ENCODE results near the gene NKAIN1.
"Not testable (repeated sequence)": the region's sequence is repeated elsewhere in the genome, so short reads cannot be mapped to it uniquely, and the experiment has no call there.

Gene NKAIN1

GRCh38 chr1:31198600-31198999, 41.1 kb downstream of the NKAIN1 start:
- no peak for DNase-seq (ENCODE audit: low read depth in 4 of 4, low spot score in 1 of 4)

- no peak for DNase-seq (ENCODE audit: low read depth in 4 of 4, low spot score in 1 of 4)
Observed at GRCh38 chr1:31198150-31198549, 41.5 kb downstream of the NKAIN1 start.

- no peak for DNase-seq (ENCODE audit: low read depth in 4 of 4, low spot score in 1 of 4)
Observed at GRCh38 chr1:31196685-31197084, 43.0 kb downstream of the NKAIN1 start.

GRCh38 chr1:31195267-31195666, 44.4 kb downstream of the NKAIN1 start:
- not testable (repeated sequence) for DNase-seq (ENCODE audit: low read depth in 4 of 4, low spot score in 1 of 4)

GRCh38 chr1:31193729-31194128, 46.0 kb downstream of the NKAIN1 start:
- DNase-seq (ENCODE audit: low read depth in 4 of 4, low spot score in 1 of 4) = no peak

- no peak for DNase-seq (ENCODE audit: low read depth in 4 of 4, low spot score in 1 of 4)
Observed at GRCh38 chr1:31191281-31191680, 48.4 kb downstream of the NKAIN1 start.

- DNase-seq (ENCODE audit: low read depth in 4 of 4, low spot score in 1 of 4) = no peak
Observed at GRCh38 chr1:31189696-31190674, 49.7 kb downstream of the NKAIN1 start.

- DNase-seq (ENCODE audit: low read depth in 4 of 4, low spot score in 1 of 4) = no peak
Observed at GRCh38 chr1:31183927-31184554, 55.6 kb downstream of the NKAIN1 start.

- DNase-seq (ENCODE audit: low read depth in 4 of 4, low spot score in 1 of 4) = no peak
Observed at GRCh38 chr1:31183126-31183525, 56.6 kb downstream of the NKAIN1 start.

- DNase-seq (ENCODE audit: low read depth in 4 of 4, low spot score in 1 of 4) = peak in 3 of 4 experiments; percentile 17 to 34 (median 21)
Observed at GRCh38 chr1:31182352-31182751, 57.3 kb downstream of the NKAIN1 start.

GRCh38 chr1:31181515-31182343, 58.0 kb downstream of the NKAIN1 start:
- DNase-seq (ENCODE audit: low read depth in 4 of 4, low spot score in 1 of 4) = peak in 2 of 4 experiments; percentile 26 to 39

- DNase-seq (ENCODE audit: low read depth in 4 of 4, low spot score in 1 of 4) = no peak
Observed at GRCh38 chr1:31180338-31180737, 59.3 kb downstream of the NKAIN1 start.

- DNase-seq (ENCODE audit: low read depth in 4 of 4, low spot score in 1 of 4) = not testable (repeated sequence)
Observed at GRCh38 chr1:31176291-31176690, 63.4 kb downstream of the NKAIN1 start.

- DNase-seq (ENCODE audit: low read depth in 4 of 4, low spot score in 1 of 4) = no peak
Observed at GRCh38 chr1:31170486-31170735, 69.3 kb downstream of the NKAIN1 start.

- DNase-seq (ENCODE audit: low read depth in 4 of 4, low spot score in 1 of 4) = no peak
Observed at GRCh38 chr1:31166462-31166861, 73.2 kb downstream of the NKAIN1 start.

- DNase-seq (ENCODE audit: low read depth in 4 of 4, low spot score in 1 of 4) = no peak
Observed at GRCh38 chr1:31164291-31164690, 75.4 kb downstream of the NKAIN1 start.

- no peak for DNase-seq (ENCODE audit: low read depth in 4 of 4, low spot score in 1 of 4)
Observed at GRCh38 chr1:31163866-31164265, 75.8 kb downstream of the NKAIN1 start.

- no peak for DNase-seq (ENCODE audit: low read depth in 4 of 4, low spot score in 1 of 4)
Observed at GRCh38 chr1:31161571-31161970, 78.1 kb downstream of the NKAIN1 start.

GRCh38 chr1:31159869-31160611, 79.6 kb downstream of the NKAIN1 start:
- no peak for DNase-seq (ENCODE audit: low read depth in 4 of 4, low spot score in 1 of 4)

GRCh38 chr1:31159323-31159722, 80.4 kb downstream of the NKAIN1 start:
- DNase-seq (ENCODE audit: low read depth in 4 of 4, low spot score in 1 of 4) = no peak

GRCh38 chr1:31155216-31155806, 84.4 kb downstream of the NKAIN1 start:
- DNase-seq (ENCODE audit: low read depth in 4 of 4, low spot score in 1 of 4) = peak; percentile 36 to 67 (median 50)
